ENCODE measurements around the gene ALDH3B1.

ALDH3B1 gene

GRCh38 chr11:68028802-68029545, 18.8 kb downstream of the ALDH3B1 start:
- DNase-seq (ENCODE audit: low read depth in 2 of 2) = peak; percentile 40 to 55
- TF ChIP-seq CTCF (IDR thresholded peaks at IDR 0.05; ENCODE audit: low read depth, low read length) = no peak
- no peak overlapping the region for H3K4me3 ChIP-seq (replicated peaks in 1 of 2; ENCODE audit: low read depth in 2 of 2, low read length in 2 of 2)

- no peak for TF ChIP-seq CTCF (IDR thresholded peaks at IDR 0.05; ENCODE audit: low read depth, low read length)
- DNase-seq (ENCODE audit: low read depth in 2 of 2) = peak; percentile 99 to 100
These were observed 20.4 kb downstream of the ALDH3B1 start, which contains the start of gene NDUFS8 for GRCh38 chr11:68030318-68031143. TSS of gene NDUFS8 (plus strand) at chr11:68030681. CDS start at chr11:68032152, 1,471 bp downstream.

GRCh38 chr11:68031144-68031464, 21.0 kb downstream of the ALDH3B1 start:
- DNase-seq (ENCODE audit: low read depth in 2 of 2) = peak; percentile 40 to 41
- TF ChIP-seq CTCF (IDR thresholded peaks at IDR 0.05; ENCODE audit: low read depth, low read length) = no peak
- peak overlapping the region; percentile 79 to 92 for H3K4me3 ChIP-seq (replicated peaks in 1 of 2; ENCODE audit: low read depth in 2 of 2, low read length in 2 of 2)

More at GRCh38 chr11:68030318-68031143, 20.4 kb downstream of the ALDH3B1 start, which contains the start of gene NDUFS8:
- H3K4me3 ChIP-seq (replicated peaks in 1 of 2; ENCODE audit: low read depth in 2 of 2, low read length in 2 of 2) = peak within 1 kb of the TSS; percentile 79 to 92

GRCh38 chr11:68032003-68032402, 21.9 kb downstream of the ALDH3B1 start:
- no peak overlapping the region for H3K4me3 ChIP-seq (replicated peaks in 1 of 2; ENCODE audit: low read depth in 2 of 2, low read length in 2 of 2)
- no peak for TF ChIP-seq CTCF (IDR thresholded peaks at IDR 0.05; ENCODE audit: low read depth, low read length)
- no peak for DNase-seq (ENCODE audit: low read depth in 2 of 2)

GRCh38 chr11:68032997-68033707, 23.0 kb downstream of the ALDH3B1 start:
- no peak for TF ChIP-seq CTCF (IDR thresholded peaks at IDR 0.05; ENCODE audit: low read depth, low read length)
- no peak for DNase-seq (ENCODE audit: low read depth in 2 of 2)
- H3K4me3 ChIP-seq (replicated peaks in 1 of 2; ENCODE audit: low read depth in 2 of 2, low read length in 2 of 2) = no peak overlapping the region

- TF ChIP-seq CTCF (IDR thresholded peaks at IDR 0.05; ENCODE audit: low read depth, low read length) = no peak
- H3K4me3 ChIP-seq (replicated peaks in 1 of 2; ENCODE audit: low read depth in 2 of 2, low read length in 2 of 2) = no peak overlapping the region
- DNase-seq (ENCODE audit: low read depth in 2 of 2) = no peak
These were observed 23.6 kb downstream of the ALDH3B1 start for GRCh38 chr11:68033708-68034045.

Measured in cardiac fibroblast (primary cell).